Measurements from ENCODE around the gene F11. TPM values are rescaled to one million over a fixed set of nuclear protein-coding genes. Genes with fewer than 3 reads are reported as not detected.

The F11 gene
- total and polyA plus RNA-seq, 2 of the 13 experiments (the other 11 are each of a cell fraction or from before 2014, with no cell fraction given), result 35.1 to 58.0 TPM

GRCh38 chr4:186283311-186283710, 17.3 kb downstream of the F11 start (continued):
- TF ChIP-seq PBX3 (CRISPR knock-in tag; IDR thresholded peaks at IDR 0.05; ENCODE audit: borderline replicate concordance), result no peak
- TF ChIP-seq SNAPC5 (CRISPR knock-in tag; IDR thresholded peaks at IDR 0.05; ENCODE audit: borderline replicate concordance), result no peak
- TF ChIP-seq FOXP4 (CRISPR knock-in tag; IDR thresholded peaks at IDR 0.05), result peak; percentile 39; the same call in 1 of the 2 replicates
- peak; percentile 35; the same call in 1 of the 2 replicates for TF ChIP-seq ARID4A (CRISPR knock-in tag; IDR thresholded peaks at IDR 0.05; ENCODE audit: borderline replicate concordance)
- TF ChIP-seq SNAPC4 (CRISPR knock-in tag; IDR thresholded peaks at IDR 0.05), result no peak
- TF ChIP-seq ZNF839 (CRISPR knock-in tag; IDR thresholded peaks at IDR 0.05; ENCODE audit: borderline replicate concordance), result no peak
- 0 out of 2 replicates have a peak, but pooled peaks have one; percentile 27 for TF ChIP-seq ZBTB7B (CRISPR knock-in tag; IDR thresholded peaks at IDR 0.05)
- TF ChIP-seq LCORL (IDR thresholded peaks at IDR 0.05), result no peak
- TF ChIP-seq LCORL (CRISPR knock-in tag; IDR thresholded peaks at IDR 0.05), result peak; percentile 66; the same call in 1 of the 2 replicates
- TF ChIP-seq CTCF (CRISPR knock-in tag; IDR thresholded peaks at IDR 0.05), result peak; percentile 6; the same call in 1 of the 2 replicates
- TF ChIP-seq CHCHD3 (CRISPR knock-in tag; IDR thresholded peaks at IDR 0.05), result no peak
- no peak for TF ChIP-seq PRPF4 (IDR thresholded peaks at IDR 0.05; ENCODE audit: low read depth, low read length, poor library complexity, severe bottlenecking)

All from HepG2 (cell line).